B cell (primary cell): Measurements from ENCODE around the gene RNF207. TPM values are rescaled to one million over a fixed set of nuclear protein-coding genes. Genes with fewer than 3 reads are reported as not detected.

ENCODE experiments used
- ATAC-seq: fragments of 200-7000 bp; cut with Tn5 transposase; one replicate; pipeline ENCODE4 v1.10.0; 2021; ENCODE audit warnings: low read depth, mild to moderate bottlenecking, moderate number of reproducible peaks, moderate library complexity
- CTCF ChIA-PET: fragments of 350-600 bp; sonication (Branson Sonifier 250); formaldehyde crosslinking; loops from one replicate; lab custom pipeline; 2021; ENCODE audit warnings: antibody characterized with exemption, inconsistent platforms; lab: Charles Lee
- POLR2A ChIA-PET: fragments of 350-600 bp; sonication (Branson Sonifier 250); formaldehyde crosslinking; loops from one replicate; lab custom pipeline; 2021; ENCODE audit warnings: antibody characterized with exemption; lab: Charles Lee
- DNase-seq: peaks from one replicate; pipeline ENCODE4 v3.0.0; 2013
- H2AFZ ChIP-seq: 2 replicates; pipeline ENCODE4 v1.6.1; 2012; ENCODE audit warnings: mild to moderate bottlenecking, low read depth, low read length; ENCODE audit not compliant: insufficient read depth, poor library complexity, severe bottlenecking
- H3K27ac ChIP-seq, 2 donors: 1 replicate in 1 of 2; 2 replicates in 1 of 2; pipeline ENCODE4 v1.5.1; 2012 to 2013; ENCODE audit warnings: low read length in 2 of 2, mild to moderate bottlenecking in 2 of 2, moderate library complexity in 1 of 2
- H3K27me3 ChIP-seq, 4 experiments: fragments of 200-600 bp in 1 of 4; sonication (generic) in 1 of 4; replicated peaks in 1 of 4; 1 replicate in 2 of 4; 2 replicates in 2 of 4; pipeline versions ENCODE4 v1.6.1 to v1.7.0; 2013 to 2016; ENCODE audit warnings: low read length in 3 of 4, mild to moderate bottlenecking in 2 of 4, mixed read lengths in 1 of 4, moderate library complexity in 1 of 4; ENCODE audit not compliant: insufficient read depth in 4 of 4, control insufficient read depth in 3 of 4; ENCODE audit errors: control extremely low read depth in 1 of 4
- H3K36me3 ChIP-seq, 2 experiments: replicated peaks in 1 of 2; 1 replicate in 1 of 2; 2 replicates in 1 of 2; pipeline versions ENCODE4 v1.6.1 to v1.7.1; 2013; ENCODE audit warnings: low read length in 1 of 2; ENCODE audit not compliant: insufficient read depth in 2 of 2, control insufficient read depth in 1 of 2; ENCODE audit errors: control extremely low read depth in 1 of 2, extremely low read depth in 1 of 2
- H3K4me1 ChIP-seq, 2 donors: fragments of 200-600 bp in 1 of 2; sonication (generic) in 1 of 2; 1 replicate in 1 of 2; 2 replicates in 1 of 2; pipeline versions ENCODE4 v1.5.1 to v1.6.1; 2013 to 2017; ENCODE audit warnings: low read length in 2 of 2; ENCODE audit not compliant: control insufficient read depth in 2 of 2, insufficient read depth in 2 of 2
- H3K4me2 ChIP-seq: replicated peaks from 2 replicates; pipeline ENCODE3; 2012; ENCODE audit warnings: mild to moderate bottlenecking, low read depth, low read length; ENCODE audit not compliant: poor library complexity, severe bottlenecking
- H3K4me3 ChIP-seq, 5 experiments: fragments of 200-600 bp in 1 of 5; sonication (generic) in 1 of 5; 1 replicate in 3 of 5; 2 replicates in 2 of 5; pipeline versions ENCODE4 v1.5.1 to v1.7.0; 2011 to 2016; ENCODE audit warnings: low read length in 4 of 5, mild to moderate bottlenecking in 4 of 5, low read depth in 2 of 5, control low read depth in 1 of 5, moderate library complexity in 1 of 5; ENCODE audit not compliant: insufficient read depth in 1 of 5; ENCODE audit errors: control extremely low read depth in 1 of 5, extremely low read depth in 1 of 5
- H3K79me2 ChIP-seq: fragments of 200-600 bp; sonication (generic); one replicate; pipeline ENCODE4 v1.6.0; 2016; ENCODE audit warnings: low read length; ENCODE audit not compliant: control insufficient read depth, insufficient read depth
- H3K9ac ChIP-seq: fragments of 200-600 bp; sonication (generic); 2 replicates; pipeline ENCODE4 v1.6.1; 2017; ENCODE audit warnings: mild to moderate bottlenecking, low read length, moderate library complexity
- H3K9me3 ChIP-seq, 3 donors: one replicate each; pipeline versions ENCODE4 v1.6.1 to v1.7.1; 2013; ENCODE audit warnings: low read length in 2 of 3; ENCODE audit not compliant: control insufficient read depth in 2 of 3, insufficient read depth in 1 of 3; ENCODE audit errors: control extremely low read depth in 1 of 3
- H4K20me1 ChIP-seq: 2 replicates; pipeline ENCODE4 v1.6.0; 2012; ENCODE audit warnings: mild to moderate bottlenecking, low read length; ENCODE audit not compliant: insufficient read depth, control insufficient read depth, poor library complexity, severe bottlenecking
- H3K27ac Mint-ChIP-seq: one replicate; pipeline ENCODE4 v1.8.0; 2021; ENCODE audit warnings: mixed read lengths
- H3K27me3 Mint-ChIP-seq: one replicate; pipeline ENCODE4 v1.8.0; 2021; ENCODE audit warnings: mixed read lengths
- H3K4me1 Mint-ChIP-seq: one replicate; pipeline ENCODE4 v1.8.0; 2021; ENCODE audit warnings: mixed read lengths
- H3K4me3 Mint-ChIP-seq: one replicate; pipeline ENCODE4 v1.8.0; 2021; ENCODE audit warnings: mixed read lengths
- H3K9me3 Mint-ChIP-seq: one replicate; pipeline ENCODE4 v1.8.0; 2022; ENCODE audit warnings: mixed read lengths; ENCODE audit not compliant: insufficient read depth
- CTCF ChIP-seq: fragments of 200-600 bp; IDR thresholded peaks from one replicate; pipeline ENCODE4 v1.8.0; 2022; ENCODE audit warnings: antibody characterized with exemption, mild to moderate bottlenecking
- EZH2 ChIP-seq: IDR thresholded peaks from 2 replicates; pipeline ENCODE4 v1.6.1; 2012; ENCODE audit warnings: borderline replicate concordance, low read depth, mild to moderate bottlenecking, moderate library complexity, low read length; ENCODE audit not compliant: insufficient read depth, poor library complexity, severe bottlenecking
- WGBS: methylation state at CpG from one replicate; pipeline ENCODE4 v1.1.5; 2013; ENCODE audit warnings: missing lambda C conversion rate; ENCODE audit not compliant: insufficient coverage; 5-methylcytosine and 5-hydroxymethylcytosine counted together
- intact Hi-C: fragments of 100-400 bp; cut with micrococcal nuclease; formaldehyde crosslinking; loops from one replicate; pipeline ENCODE4 v1.10.0; 2022
- polyA plus RNA-seq: library from polyadenylated mRNA; depleted of rRNA; stranded (reverse); fragments of >200 nt; gene quantifications from 2 replicates; pipeline ENCODE4 v1.2.3, GENCODE V29; 2012
- total RNA-seq, 2 donors: library from RNA; stranded (reverse); fragments of 120-200 nt in 1 of 2; gene quantifications; 1 replicate in 1 of 2; 2 replicates in 1 of 2; pipeline versions ENCODE4 v1.2.3 to v1.2.4, GENCODE V29; 2013 to 2022

The RNF207 gene
- total and polyA plus RNA-seq, 2 donors (not counting 1 experiment from before 2014, with no cell fraction given), result 1.5 to 6.8 TPM

- peaks cover 0 to 82% (median 49%) of the 10 kb centered on the region in 4 experiments for H3K27me3 ChIP-seq
- WGBS, result 33% methylated on average over 20 of the region's 20 CpGs
- no peaks in the 10 kb centered on the region for H3K79me2 ChIP-seq
- TF ChIP-seq CTCF (no peak), EZH2 (no peak)
- no peaks in the 10 kb centered on the region for H3K9me3 Mint-ChIP-seq
- no peak overlapping the region for H2AFZ ChIP-seq
- no peak for ATAC-seq
- peaks cover 16% of the 10 kb centered on the region for H3K4me1 Mint-ChIP-seq
- no peak for DNase-seq
- H3K27me3 Mint-ChIP-seq, result peaks cover 45% of the 10 kb centered on the region
- H3K4me3 Mint-ChIP-seq, result no peak overlapping the region
- ChIA-PET POLR2A (no interaction called here), CTCF (interaction anchor here (4.7 kb wide), 1 partner anchor 160 kb away, joined by 51 read pairs; no protein-coding TSS in a partner anchor)
- no peaks in the 10 kb centered on the region for H3K36me3 ChIP-seq
- H3K4me3 ChIP-seq, result no peak overlapping the region
- no peak overlapping the region for H3K4me2 ChIP-seq
- intact Hi-C loops, result no loop called here
- H3K4me1 ChIP-seq, result peaks cover 27 to 30% of the 10 kb centered on the region in 2 donors
- H4K20me1 ChIP-seq, result peaks cover 6% of the 10 kb centered on the region
- no peak overlapping the region for H3K9ac ChIP-seq
- H3K27ac ChIP-seq, result no peak overlapping the region
- H3K9me3 ChIP-seq, result peaks cover 0 to 34% (median 0%) of the 10 kb centered on the region in 3 donors
- H3K27ac Mint-ChIP-seq, result no peak overlapping the region
Observed at GRCh38 chr1:6243053-6243834, 37.3 kb downstream of the RNF207 start.

GRCh38 chr1:6243993-6244392 lies 38.1 kb downstream of the RNF207 start, which contains the start of gene HES3:
Gene HES3, plus strand, starts transcription at chr1:6244179. Its CDS starts 187 bp downstream, at chr1:6244366.
- Mint-ChIP-seq H3K4me3 (no peak within 1 kb of the TSS), H3K27me3 (peaks cover 45% of the 10 kb centered on the region), H3K4me1 (peaks cover 17% of the 10 kb centered on the region), H3K27ac (peak within 1 kb of the TSS; percentile 15), H3K9me3 (no peaks in the 10 kb centered on the region)
- intact Hi-C loops, result no loop called here
- Histone ChIP-seq H3K36me3 (no peaks in the 10 kb centered on the region), H3K4me3 (no peak within 1 kb of the TSS), H2AFZ (no peak within 1 kb of the TSS), H3K27me3 (peaks cover 0 to 88% (median 49%) of the 10 kb centered on the region in 4 experiments), H3K27ac (no peak within 1 kb of the TSS), H3K4me2 (peak within 1 kb of the TSS; percentile 54), H3K79me2 (no peaks in the 10 kb centered on the region), H3K9me3 (peaks cover 0 to 34% (median 0%) of the 10 kb centered on the region in 3 donors), H4K20me1 (peaks cover 6% of the 10 kb centered on the region), H3K9ac (no peak within 1 kb of the TSS), H3K4me1 (peaks cover 32 to 33% of the 10 kb centered on the region in 2 donors)
- ChIA-PET CTCF (interaction anchor here (1.0 to 4.7 kb wide), 2 partner anchors 160 to 194 kb away, joined by 4 to 51 read pairs; no protein-coding TSS in a partner anchor), POLR2A (interaction anchor here (0.7 kb wide), 1 partner anchor 27 kb away, joined by 5 read pairs; no protein-coding TSS in a partner anchor)
- TF ChIP-seq EZH2 (no peak), CTCF (no peak)
- ATAC-seq (no peak), DNase-seq (no peak)
- 10% methylated on average over 16 of the region's 16 CpGs for WGBS
